ENCODE measurements around the gene KIF1B. TPM values are rescaled to one million over a fixed set of nuclear protein-coding genes. Genes with fewer than 3 reads are reported as not detected.

KIF1B gene
- total and polyA plus RNA-seq, 9 of the 15 experiments (the other 6 are each of a cell fraction or from before 2014, with no cell fraction given): 2.8 to 19.8 (median 11.9) TPM

DNA sequence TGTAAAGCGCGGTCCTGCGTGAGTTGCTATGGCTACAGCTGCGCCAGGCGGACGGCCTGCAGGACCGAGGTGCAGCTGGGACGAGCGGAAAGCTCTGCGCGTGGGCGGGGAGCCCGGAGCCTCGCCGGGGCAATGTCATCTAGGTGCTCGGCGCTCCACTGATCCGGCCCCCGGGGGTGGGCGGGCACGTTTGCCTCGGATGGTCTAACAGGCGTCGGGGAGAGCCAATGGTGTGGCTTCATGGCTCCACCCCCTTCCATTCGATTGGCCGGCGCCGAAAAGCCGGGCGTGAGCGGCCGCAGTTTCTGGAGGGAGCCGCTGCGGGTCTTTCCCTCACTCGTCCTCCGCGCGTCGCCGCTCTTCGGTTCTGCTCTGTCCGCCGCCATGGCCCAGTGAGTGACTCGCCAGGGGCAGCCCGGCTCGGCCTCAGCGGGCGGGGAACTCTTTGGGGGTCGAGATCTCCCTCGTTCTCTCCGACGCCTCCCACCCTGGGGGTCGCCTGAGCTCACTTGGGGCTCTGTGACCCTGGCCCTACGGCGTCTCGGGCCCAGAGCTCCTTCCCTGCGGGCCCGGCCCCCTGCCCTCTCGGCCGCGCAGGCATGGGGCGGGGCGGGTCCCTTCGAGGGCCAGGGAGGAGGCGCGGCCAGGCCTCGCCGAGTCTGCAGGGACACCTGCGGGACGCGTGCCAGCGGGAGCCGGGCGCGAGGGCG lies 188.5 kb downstream of the KIF1B start, which contains the start of gene PGD (continued):
- TF ChIP-seq E2F8 (IDR thresholded peaks at IDR 0.05; ENCODE audit: low read depth, partially characterized antibody): peak; percentile 43
- peak in 1 of 2 experiments; percentile 59; a peak in 1 of 4 replicates for TF ChIP-seq SRF (CRISPR knock-in tag; IDR thresholded peaks at IDR 0.05)
- peak; percentile 25; the same call in 1 of the 2 replicates for TF ChIP-seq BCOR (IDR thresholded peaks at IDR 0.05)
- peak in 1 of 2 experiments; percentile 90; a peak in 1 of 4 replicates for TF ChIP-seq CSDE1 (IDR thresholded peaks at IDR 0.05)
- TF ChIP-seq, protein P1, sequence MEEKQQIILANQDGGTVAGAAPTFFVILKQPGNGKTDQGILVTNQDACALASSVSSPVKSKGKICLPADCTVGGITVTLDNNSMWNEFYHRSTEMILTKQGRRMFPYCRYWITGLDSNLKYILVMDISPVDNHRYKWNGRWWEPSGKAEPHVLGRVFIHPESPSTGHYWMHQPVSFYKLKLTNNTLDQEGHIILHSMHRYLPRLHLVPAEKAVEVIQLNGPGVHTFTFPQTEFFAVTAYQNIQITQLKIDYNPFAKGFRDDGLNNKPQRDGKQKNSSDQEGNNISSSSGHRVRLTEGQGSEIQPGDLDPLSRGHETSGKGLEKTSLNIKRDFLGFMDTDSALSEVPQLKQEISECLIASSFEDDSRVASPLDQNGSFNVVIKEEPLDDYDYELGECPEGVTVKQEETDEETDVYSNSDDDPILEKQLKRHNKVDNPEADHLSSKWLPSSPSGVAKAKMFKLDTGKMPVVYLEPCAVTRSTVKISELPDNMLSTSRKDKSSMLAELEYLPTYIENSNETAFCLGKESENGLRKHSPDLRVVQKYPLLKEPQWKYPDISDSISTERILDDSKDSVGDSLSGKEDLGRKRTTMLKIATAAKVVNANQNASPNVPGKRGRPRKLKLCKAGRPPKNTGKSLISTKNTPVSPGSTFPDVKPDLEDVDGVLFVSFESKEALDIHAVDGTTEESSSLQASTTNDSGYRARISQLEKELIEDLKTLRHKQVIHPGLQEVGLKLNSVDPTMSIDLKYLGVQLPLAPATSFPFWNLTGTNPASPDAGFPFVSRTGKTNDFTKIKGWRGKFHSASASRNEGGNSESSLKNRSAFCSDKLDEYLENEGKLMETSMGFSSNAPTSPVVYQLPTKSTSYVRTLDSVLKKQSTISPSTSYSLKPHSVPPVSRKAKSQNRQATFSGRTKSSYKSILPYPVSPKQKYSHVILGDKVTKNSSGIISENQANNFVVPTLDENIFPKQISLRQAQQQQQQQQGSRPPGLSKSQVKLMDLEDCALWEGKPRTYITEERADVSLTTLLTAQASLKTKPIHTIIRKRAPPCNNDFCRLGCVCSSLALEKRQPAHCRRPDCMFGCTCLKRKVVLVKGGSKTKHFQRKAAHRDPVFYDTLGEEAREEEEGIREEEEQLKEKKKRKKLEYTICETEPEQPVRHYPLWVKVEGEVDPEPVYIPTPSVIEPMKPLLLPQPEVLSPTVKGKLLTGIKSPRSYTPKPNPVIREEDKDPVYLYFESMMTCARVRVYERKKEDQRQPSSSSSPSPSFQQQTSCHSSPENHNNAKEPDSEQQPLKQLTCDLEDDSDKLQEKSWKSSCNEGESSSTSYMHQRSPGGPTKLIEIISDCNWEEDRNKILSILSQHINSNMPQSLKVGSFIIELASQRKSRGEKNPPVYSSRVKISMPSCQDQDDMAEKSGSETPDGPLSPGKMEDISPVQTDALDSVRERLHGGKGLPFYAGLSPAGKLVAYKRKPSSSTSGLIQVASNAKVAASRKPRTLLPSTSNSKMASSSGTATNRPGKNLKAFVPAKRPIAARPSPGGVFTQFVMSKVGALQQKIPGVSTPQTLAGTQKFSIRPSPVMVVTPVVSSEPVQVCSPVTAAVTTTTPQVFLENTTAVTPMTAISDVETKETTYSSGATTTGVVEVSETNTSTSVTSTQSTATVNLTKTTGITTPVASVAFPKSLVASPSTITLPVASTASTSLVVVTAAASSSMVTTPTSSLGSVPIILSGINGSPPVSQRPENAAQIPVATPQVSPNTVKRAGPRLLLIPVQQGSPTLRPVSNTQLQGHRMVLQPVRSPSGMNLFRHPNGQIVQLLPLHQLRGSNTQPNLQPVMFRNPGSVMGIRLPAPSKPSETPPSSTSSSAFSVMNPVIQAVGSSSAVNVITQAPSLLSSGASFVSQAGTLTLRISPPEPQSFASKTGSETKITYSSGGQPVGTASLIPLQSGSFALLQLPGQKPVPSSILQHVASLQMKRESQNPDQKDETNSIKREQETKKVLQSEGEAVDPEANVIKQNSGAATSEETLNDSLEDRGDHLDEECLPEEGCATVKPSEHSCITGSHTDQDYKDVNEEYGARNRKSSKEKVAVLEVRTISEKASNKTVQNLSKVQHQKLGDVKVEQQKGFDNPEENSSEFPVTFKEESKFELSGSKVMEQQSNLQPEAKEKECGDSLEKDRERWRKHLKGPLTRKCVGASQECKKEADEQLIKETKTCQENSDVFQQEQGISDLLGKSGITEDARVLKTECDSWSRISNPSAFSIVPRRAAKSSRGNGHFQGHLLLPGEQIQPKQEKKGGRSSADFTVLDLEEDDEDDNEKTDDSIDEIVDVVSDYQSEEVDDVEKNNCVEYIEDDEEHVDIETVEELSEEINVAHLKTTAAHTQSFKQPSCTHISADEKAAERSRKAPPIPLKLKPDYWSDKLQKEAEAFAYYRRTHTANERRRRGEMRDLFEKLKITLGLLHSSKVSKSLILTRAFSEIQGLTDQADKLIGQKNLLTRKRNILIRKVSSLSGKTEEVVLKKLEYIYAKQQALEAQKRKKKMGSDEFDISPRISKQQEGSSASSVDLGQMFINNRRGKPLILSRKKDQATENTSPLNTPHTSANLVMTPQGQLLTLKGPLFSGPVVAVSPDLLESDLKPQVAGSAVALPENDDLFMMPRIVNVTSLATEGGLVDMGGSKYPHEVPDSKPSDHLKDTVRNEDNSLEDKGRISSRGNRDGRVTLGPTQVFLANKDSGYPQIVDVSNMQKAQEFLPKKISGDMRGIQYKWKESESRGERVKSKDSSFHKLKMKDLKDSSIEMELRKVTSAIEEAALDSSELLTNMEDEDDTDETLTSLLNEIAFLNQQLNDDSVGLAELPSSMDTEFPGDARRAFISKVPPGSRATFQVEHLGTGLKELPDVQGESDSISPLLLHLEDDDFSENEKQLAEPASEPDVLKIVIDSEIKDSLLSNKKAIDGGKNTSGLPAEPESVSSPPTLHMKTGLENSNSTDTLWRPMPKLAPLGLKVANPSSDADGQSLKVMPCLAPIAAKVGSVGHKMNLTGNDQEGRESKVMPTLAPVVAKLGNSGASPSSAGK (IDR thresholded peaks at IDR 0.05): peak; percentile 86
- TF ChIP-seq, protein P2, sequence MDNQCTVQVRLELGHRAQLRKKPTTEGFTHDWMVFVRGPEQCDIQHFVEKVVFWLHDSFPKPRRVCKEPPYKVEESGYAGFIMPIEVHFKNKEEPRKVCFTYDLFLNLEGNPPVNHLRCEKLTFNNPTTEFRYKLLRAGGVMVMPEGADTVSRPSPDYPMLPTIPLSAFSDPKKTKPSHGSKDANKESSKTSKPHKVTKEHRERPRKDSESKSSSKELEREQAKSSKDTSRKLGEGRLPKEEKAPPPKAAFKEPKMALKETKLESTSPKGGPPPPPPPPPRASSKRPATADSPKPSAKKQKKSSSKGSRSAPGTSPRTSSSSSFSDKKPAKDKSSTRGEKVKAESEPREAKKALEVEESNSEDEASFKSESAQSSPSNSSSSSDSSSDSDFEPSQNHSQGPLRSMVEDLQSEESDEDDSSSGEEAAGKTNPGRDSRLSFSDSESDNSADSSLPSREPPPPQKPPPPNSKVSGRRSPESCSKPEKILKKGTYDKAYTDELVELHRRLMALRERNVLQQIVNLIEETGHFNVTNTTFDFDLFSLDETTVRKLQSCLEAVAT (IDR thresholded peaks at IDR 0.05): peak; percentile 92 to 100
- TF ChIP-seq U2AF1 (optimal IDR thresholded peaks at IDR 0.05; ENCODE audit: low read depth, low read length): peak; percentile 92
- peak; percentile 87; the same call in 1 of the 2 replicates for TF ChIP-seq NR3C1 (CRISPR knock-in tag; IDR thresholded peaks at IDR 0.05)
